Right hindlimb (tissue), 1 donor: ENCODE results near the gene NIPBL.
"Not testable (repeated sequence)": the region's sequence is repeated elsewhere in the genome, so short reads cannot be mapped to it uniquely, and the experiment has no call there.

ENCODE experiments used
- DNase-seq: peaks from one replicate; pipeline ENCODE4 v3.0.0-alpha.2; 2018

The NIPBL gene, protein sequence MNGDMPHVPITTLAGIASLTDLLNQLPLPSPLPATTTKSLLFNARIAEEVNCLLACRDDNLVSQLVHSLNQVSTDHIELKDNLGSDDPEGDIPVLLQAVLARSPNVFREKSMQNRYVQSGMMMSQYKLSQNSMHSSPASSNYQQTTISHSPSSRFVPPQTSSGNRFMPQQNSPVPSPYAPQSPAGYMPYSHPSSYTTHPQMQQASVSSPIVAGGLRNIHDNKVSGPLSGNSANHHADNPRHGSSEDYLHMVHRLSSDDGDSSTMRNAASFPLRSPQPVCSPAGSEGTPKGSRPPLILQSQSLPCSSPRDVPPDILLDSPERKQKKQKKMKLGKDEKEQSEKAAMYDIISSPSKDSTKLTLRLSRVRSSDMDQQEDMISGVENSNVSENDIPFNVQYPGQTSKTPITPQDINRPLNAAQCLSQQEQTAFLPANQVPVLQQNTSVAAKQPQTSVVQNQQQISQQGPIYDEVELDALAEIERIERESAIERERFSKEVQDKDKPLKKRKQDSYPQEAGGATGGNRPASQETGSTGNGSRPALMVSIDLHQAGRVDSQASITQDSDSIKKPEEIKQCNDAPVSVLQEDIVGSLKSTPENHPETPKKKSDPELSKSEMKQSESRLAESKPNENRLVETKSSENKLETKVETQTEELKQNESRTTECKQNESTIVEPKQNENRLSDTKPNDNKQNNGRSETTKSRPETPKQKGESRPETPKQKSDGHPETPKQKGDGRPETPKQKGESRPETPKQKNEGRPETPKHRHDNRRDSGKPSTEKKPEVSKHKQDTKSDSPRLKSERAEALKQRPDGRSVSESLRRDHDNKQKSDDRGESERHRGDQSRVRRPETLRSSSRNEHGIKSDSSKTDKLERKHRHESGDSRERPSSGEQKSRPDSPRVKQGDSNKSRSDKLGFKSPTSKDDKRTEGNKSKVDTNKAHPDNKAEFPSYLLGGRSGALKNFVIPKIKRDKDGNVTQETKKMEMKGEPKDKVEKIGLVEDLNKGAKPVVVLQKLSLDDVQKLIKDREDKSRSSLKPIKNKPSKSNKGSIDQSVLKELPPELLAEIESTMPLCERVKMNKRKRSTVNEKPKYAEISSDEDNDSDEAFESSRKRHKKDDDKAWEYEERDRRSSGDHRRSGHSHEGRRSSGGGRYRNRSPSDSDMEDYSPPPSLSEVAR (N-terminal part only)

GRCh38 chr5:36876299-36876964 is at the start of gene NIPBL:
NIPBL (plus strand) TSS chr5:36876769; CDS start chr5:36953697, 76,928 bp downstream.
- DNase-seq: peak; percentile 95

- no peak for DNase-seq
These were observed 44.3 kb upstream of the NIPBL start for GRCh38 chr5:36832274-36832673.

DNA sequence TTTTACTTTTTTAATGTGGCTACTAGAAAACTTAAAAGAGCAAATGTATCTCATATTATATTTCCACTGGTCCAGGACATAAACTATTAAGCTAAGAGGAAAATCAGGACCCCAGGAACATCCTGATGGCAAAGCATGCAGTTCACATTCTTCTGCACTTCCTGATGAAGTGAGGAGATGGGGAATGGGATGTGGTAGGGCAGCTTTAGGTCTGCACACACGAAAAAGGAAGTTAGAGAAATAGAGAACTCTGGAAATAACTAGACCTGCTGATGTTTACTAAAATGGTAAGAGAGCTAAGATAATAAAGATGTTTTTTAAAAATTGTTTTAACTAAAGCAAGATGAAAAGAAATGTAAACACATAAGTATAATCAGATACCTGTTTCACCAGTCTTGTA is 39.7 kb upstream of the NIPBL start:
- DNase-seq: no peak

GRCh38 chr5:36839489-36840476 is 36.8 kb upstream of the NIPBL start:
- DNase-seq: no peak

DNA sequence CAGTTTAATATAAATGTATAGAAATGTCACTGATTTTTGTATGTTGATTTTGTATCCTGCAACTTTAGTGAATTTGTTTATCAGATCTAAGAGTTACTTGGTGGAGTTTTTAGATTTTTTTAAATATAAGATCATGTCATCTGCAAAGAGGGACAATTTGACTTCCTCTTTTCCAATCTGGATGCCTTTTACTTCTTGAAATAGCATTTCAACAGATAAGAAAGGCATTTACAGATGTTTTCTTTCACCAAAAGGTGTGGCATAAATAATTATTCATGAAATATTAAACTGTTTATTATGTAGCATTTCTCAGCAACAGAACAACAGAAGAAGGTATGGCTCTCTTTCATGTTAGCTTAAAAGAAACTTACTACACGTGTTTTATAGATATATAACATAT is 34.9 kb upstream of the NIPBL start:
- DNase-seq: no peak

GRCh38 chr5:36842087-36842486 is 34.5 kb upstream of the NIPBL start:
- no peak for DNase-seq

GRCh38 chr5:36844305-36844704 is 32.3 kb upstream of the NIPBL start:
- no peak for DNase-seq

DNA sequence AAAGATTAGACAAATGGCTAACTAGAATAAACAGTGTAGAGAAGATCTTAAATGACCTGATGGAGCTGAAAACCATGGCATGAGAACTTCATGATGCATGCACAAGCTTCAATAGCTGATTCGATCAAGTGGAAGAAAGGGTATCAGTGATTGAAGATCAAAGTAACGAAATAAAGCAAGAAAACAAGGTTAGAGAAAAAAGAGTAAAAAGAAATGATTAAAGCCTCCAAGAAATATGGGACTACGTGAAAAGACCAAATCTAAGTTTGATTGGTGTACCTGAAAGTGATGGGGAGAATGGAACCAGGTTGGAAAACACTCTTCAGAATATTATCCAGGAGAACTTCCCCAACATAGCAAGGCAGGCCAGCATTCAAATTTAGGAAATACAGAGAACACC is 28.0 kb upstream of the NIPBL start:
- not testable (repeated sequence) for DNase-seq

- DNase-seq: not testable (repeated sequence)
These were observed 23.7 kb upstream of the NIPBL start for GRCh38 chr5:36852903-36853302.

DNA sequence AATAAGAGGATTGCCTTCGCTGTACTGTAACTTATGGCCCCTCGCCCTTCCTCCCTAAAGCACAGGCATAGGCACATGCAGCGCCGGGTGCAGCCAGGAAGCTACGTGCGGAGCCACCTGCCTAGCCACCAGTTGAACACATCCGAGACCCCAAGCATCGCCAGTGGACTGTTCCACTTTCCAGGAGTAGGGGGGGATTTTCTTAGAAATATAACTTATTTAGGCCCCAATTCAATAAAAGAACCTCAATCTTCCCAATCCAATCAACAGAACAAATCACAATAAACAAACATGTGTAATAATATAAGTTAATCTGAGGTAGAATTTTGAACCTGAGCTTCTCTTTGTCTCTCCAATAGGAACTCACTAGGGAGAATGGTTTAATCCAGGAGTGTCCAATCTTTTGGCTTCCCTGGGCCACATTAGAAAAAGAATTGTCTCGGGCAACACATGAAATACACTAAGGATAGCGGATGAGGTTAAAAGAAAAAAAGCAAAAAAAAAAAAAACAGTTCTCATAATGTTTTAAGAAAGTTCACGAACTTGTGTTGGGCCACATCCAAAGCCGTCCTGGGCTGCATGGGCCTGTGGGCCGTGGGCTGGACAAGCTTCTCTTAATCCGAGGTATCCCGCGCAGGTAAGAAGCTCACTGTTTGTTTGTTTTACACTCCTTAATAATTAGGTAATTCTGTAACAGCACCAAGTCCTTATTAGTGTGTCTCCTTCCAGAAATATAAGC is 22.0 kb upstream of the NIPBL start:
- no peak for DNase-seq

- DNase-seq: no peak
These were observed 21.5 kb upstream of the NIPBL start for GRCh38 chr5:36855141-36855495.

DNA sequence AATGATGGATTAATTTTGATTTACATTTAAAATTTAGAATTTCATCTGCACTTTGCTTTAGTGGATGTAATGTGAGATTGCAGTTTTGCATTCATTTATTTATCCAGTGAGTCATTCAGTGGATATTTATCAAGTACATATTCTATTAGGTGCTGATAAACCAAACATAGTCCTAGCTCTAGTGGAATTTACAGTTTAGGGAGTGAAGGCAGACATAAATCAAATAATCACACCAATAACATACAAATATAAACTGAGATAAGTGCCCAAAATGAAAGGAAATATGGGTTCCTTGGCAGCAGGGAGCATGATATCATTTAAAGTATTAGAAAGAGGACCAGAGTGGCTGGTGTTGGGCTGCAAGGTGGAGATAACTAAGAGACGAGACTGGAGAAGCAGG is 14.7 kb upstream of the NIPBL start:
- no peak for DNase-seq

- DNase-seq: no peak
These were observed 6.0 kb upstream of the NIPBL start for GRCh38 chr5:36870399-36871040.

GRCh38 chr5:36874465-36874864 is 2.1 kb upstream of the NIPBL start:
- no peak for DNase-seq

DNA sequence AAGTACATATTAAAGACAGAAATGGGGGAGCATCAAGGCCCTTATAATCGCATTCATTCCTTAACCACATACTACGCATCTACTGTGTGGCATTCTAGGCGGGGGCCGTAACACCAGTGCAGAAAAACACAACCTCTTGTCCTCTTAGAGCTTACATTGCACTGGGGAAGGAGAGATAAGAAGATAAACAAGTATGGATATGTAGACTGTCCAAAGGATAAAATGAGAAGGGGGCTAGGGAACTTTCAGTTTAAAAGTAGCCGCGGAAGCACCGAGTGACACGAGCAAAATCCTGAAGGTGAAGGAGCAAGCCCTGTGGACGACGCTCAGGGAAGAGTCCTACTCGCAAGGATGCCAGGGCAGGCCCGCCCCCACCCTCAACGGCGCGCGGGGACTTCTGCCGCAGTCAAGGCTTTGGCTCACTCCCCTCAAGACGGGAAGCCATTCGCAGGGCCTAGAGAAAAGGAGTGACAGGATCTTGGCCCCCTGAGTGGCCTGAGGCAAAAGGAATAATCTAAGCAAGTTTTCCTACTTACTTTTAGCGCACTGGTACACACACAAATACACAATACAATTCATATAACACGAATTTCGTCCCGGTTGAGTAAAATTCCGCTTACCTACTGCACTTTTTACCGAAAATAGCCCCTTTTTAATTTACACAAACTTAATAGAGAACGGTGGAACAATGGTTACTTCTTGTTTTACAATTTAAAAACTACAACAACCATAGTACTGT is 1.3 kb upstream of the NIPBL start:
- peak; percentile 66 for DNase-seq

DNA sequence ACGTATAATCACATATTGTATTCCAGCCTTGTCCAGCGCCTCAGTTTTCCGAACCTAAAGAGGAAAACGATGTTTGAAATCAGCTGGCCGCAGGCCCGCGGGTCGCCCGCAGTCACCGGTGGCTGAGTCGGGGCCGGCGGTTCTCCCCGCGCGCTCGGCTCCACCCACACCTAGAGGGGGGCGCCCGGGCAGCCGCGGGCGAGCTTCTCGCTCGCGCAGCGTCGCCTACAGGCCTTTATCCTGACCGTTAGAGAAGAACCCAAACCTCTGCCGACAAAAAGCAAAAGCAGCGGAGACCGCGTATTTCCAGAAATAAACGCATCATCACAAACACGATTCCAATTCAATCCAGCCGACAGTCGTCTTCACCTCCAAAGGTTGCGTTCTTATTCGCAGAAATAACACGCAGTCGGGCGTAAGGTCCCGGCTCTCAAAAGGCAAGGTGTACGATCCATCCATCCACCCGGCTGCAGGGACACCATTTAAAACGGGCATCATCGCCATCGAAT is 725 bp upstream of the NIPBL start:
- peak; percentile 89 for DNase-seq

DNA sequence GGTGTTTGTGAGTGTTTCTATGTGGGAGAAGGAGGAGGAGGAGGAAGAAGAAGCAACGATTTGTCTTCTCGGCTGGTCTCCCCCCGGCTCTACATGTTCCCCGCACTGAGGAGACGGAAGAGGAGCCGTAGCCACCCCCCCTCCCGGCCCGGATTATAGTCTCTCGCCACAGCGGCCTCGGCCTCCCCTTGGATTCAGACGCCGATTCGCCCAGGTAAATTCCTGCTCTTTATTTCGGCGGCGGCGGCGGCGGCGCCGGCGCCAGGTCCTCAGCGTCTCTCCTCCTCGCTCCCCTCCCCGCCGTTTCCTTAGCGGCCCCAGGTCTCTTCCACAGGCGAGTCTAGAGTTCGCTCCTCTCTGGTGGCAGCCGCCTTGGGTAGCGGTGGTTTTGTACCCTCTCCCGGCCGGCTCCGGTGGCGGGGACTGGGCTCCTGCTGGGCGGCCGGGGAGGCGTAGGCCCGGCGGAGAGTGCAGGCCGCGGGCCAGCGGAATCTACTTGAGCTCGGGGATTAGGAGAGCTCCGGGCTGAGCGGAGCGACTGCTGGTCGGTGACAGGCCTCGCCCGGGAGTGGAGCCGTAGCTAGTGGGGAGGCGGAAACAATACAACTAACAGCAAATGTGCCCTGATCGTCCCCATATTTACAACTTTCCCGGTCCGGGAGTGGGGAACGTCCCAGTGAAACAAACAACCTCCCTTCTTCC is 547 bp downstream of the NIPBL start:
- peak; percentile 77 for DNase-seq

- no peak for DNase-seq
These were observed 1.3 kb downstream of the NIPBL start for GRCh38 chr5:36877667-36878391.
